Measurements from ENCODE around the gene KDM2A.

The KDM2A gene

DNA sequence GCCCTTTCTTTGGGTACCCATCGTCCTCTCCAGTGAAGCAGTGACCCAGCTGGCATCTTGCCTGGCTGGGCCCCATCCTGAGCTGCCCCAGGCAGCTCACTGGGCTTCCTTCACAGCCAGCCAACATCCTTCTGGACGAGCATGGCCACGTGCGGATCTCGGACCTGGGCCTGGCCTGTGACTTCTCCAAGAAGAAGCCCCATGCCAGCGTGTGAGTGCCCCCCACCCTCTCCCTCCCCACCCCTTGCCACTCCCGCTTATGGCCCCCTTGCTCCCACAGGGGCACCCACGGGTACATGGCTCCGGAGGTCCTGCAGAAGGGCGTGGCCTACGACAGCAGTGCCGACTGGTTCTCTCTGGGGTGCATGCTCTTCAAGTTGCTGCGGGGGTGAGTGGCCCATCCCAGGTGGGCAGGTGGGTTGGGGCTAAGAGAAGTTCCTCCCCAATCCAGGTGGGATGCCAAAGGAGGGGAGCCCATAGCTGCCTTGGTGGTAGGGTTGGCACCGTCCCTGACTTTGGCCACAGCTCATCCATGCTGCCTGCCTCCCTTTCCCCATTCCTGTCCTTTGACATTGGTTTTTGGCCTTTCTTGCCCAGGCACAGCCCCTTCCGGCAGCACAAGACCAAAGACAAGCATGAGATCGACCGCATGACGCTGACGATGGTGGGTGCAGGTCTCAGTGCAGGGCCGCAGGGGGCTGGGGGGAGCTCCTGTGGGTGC, 163.3 kb downstream of the KDM2A start:
- peaks cover 97% of the 10 kb centered on the region for H3K4me1 ChIP-seq
- peak overlapping the region; percentile 100 for H3K27ac ChIP-seq
- peak overlapping the region; percentile 31; the same call in 1 of the 2 replicates for H3K4me3 ChIP-seq
- TF ChIP-seq Cebpa-rat (IDR thresholded peaks at IDR 0.05) = no peak
- H4K20me1 ChIP-seq = no peaks in the 10 kb centered on the region
- H3K36me3 ChIP-seq = peaks cover 97% of the 10 kb centered on the region
- peak overlapping the region; percentile 100 for H3K9ac ChIP-seq
- no peaks in the 10 kb centered on the region for H3K27me3 ChIP-seq
- peak overlapping the region; percentile 99 for H3K4me2 ChIP-seq
- no peaks in the 10 kb centered on the region for H3K9me3 ChIP-seq

GRCh38 chr11:67282876-67283371, 163.9 kb downstream of the KDM2A start:
- H3K9me3 ChIP-seq = no peaks in the 10 kb centered on the region
- H3K27me3 ChIP-seq = no peaks in the 10 kb centered on the region
- H3K27ac ChIP-seq = peak overlapping the region; percentile 100
- H3K4me2 ChIP-seq = peak overlapping the region; percentile 99
- peak overlapping the region; percentile 31; the same call in 1 of the 2 replicates for H3K4me3 ChIP-seq
- peaks cover 96% of the 10 kb centered on the region for H3K36me3 ChIP-seq
- TF ChIP-seq Cebpa-rat (IDR thresholded peaks at IDR 0.05) = no peak
- peak overlapping the region; percentile 100 for H3K9ac ChIP-seq
- no peaks in the 10 kb centered on the region for H4K20me1 ChIP-seq
- peaks cover 100% of the 10 kb centered on the region for H3K4me1 ChIP-seq

- Histone ChIP-seq H3K4me1 (peaks cover 97% of the 10 kb centered on the region), H3K27ac (peak overlapping the region; percentile 100), H3K9ac (peak overlapping the region; percentile 100), H3K4me3 (peak overlapping the region; percentile 31; the same call in 1 of the 2 replicates), H3K4me2 (peak overlapping the region; percentile 99), H3K36me3 (peaks cover 90% of the 10 kb centered on the region), H3K27me3 (no peaks in the 10 kb centered on the region), H4K20me1 (no peaks in the 10 kb centered on the region), H3K9me3 (no peaks in the 10 kb centered on the region)
- TF ChIP-seq Cebpa-rat (IDR thresholded peaks at IDR 0.05) = no peak
These were observed 164.5 kb downstream of the KDM2A start for GRCh38 chr11:67283481-67283963.

- Histone ChIP-seq H3K9ac (peak overlapping the region; percentile 100), H3K36me3 (peaks cover 75% of the 10 kb centered on the region), H3K4me2 (peak overlapping the region; percentile 99), H3K4me1 (peaks cover 86% of the 10 kb centered on the region), H3K9me3 (no peaks in the 10 kb centered on the region), H4K20me1 (peaks cover 3% of the 10 kb centered on the region; the same call in 1 of the 2 replicates), H3K27ac (peak overlapping the region; percentile 100), H3K27me3 (no peaks in the 10 kb centered on the region), H3K4me3 (peak overlapping the region; percentile 51)
- no peak for TF ChIP-seq Cebpa-rat (IDR thresholded peaks at IDR 0.05)
These were observed 165.9 kb downstream of the KDM2A start for GRCh38 chr11:67284811-67285540.

DNA sequence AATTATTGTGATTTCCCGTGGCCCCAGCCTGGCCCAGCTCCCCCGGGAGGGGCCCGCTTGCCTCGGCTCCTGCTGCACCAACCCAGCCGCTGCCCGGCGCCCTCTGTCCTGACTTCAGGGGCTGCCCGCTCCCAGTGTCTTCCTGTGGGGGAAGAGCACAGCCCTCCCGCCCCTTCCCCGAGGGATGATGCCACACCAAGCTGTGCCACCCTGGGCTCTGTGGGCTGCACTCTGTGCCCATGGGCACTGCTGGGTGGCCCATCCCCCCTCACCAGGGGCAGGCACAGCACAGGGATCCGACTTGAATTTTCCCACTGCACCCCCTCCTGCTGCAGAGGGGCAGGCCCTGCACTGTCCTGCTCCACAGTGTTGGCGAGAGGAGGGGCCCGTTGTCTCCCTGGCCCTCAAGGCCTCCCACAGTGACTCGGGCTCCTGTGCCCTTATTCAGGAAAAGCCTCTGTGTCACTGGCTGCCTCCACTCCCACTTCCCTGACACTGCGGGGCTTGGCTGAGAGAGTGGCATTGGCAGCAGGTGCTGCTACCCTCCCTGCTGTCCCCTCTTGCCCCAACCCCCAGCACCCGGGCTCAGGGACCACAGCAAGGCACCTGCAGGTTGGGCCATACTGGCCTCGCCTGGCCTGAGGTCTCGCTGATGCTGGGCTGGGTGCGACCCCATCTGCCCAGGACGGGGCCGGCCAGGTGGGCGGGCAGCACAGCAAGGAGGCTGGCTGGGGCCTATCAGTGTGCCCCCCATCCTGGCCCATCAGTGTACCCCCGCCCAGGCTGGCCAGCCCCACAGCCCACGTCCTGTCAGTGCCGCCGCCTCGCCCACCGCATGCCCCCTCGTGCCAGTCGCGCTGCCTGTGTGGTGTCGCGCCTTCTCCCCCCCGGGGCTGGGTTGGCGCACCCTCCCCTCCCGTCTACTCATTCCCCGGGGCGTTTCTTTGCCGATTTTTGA, 166.8 kb downstream of the KDM2A start:
- H3K36me3 ChIP-seq = peaks cover 75% of the 10 kb centered on the region
- peaks cover 11% of the 10 kb centered on the region; the same call in 1 of the 2 replicates for H4K20me1 ChIP-seq
- peak overlapping the region; percentile 99 for H3K4me2 ChIP-seq
- H3K9ac ChIP-seq = peak overlapping the region; percentile 100
- no peak for TF ChIP-seq Cebpa-rat (IDR thresholded peaks at IDR 0.05)
- peak overlapping the region; percentile 51 for H3K4me3 ChIP-seq
- no peaks in the 10 kb centered on the region for H3K27me3 ChIP-seq
- H3K27ac ChIP-seq = peak overlapping the region; percentile 100
- H3K4me1 ChIP-seq = peaks cover 86% of the 10 kb centered on the region
- H3K9me3 ChIP-seq = no peaks in the 10 kb centered on the region

GRCh38 chr11:67286621-67287333, 167.7 kb downstream of the KDM2A start:
- Histone ChIP-seq H4K20me1 (peaks cover 21% of the 10 kb centered on the region; the same call in 1 of the 2 replicates), H3K4me2 (peak overlapping the region; percentile 99), H3K9me3 (no peaks in the 10 kb centered on the region), H3K27ac (peak overlapping the region; percentile 100), H3K4me1 (peaks cover 86% of the 10 kb centered on the region), H3K27me3 (no peaks in the 10 kb centered on the region), H3K36me3 (peaks cover 75% of the 10 kb centered on the region), H3K9ac (peak overlapping the region; percentile 100), H3K4me3 (peak overlapping the region; percentile 51)
- no peak for TF ChIP-seq Cebpa-rat (IDR thresholded peaks at IDR 0.05)

- H3K27ac ChIP-seq = peak overlapping the region; percentile 100
- no peaks in the 10 kb centered on the region for H3K9me3 ChIP-seq
- H3K36me3 ChIP-seq = peaks cover 74% of the 10 kb centered on the region
- peak overlapping the region; percentile 99 for H3K4me2 ChIP-seq
- peaks cover 27% of the 10 kb centered on the region; the same call in 1 of the 2 replicates for H4K20me1 ChIP-seq
- H3K4me1 ChIP-seq = peaks cover 86% of the 10 kb centered on the region
- no peak for TF ChIP-seq Cebpa-rat (IDR thresholded peaks at IDR 0.05)
- peak overlapping the region; percentile 100 for H3K9ac ChIP-seq
- H3K27me3 ChIP-seq = no peaks in the 10 kb centered on the region
- peak overlapping the region; percentile 81 for H3K4me3 ChIP-seq
These were observed 168.5 kb downstream of the KDM2A start for GRCh38 chr11:67287355-67288197.

GRCh38 chr11:67288198-67288451, 169.1 kb downstream of the KDM2A start:
- Histone ChIP-seq H3K4me1 (peaks cover 86% of the 10 kb centered on the region), H3K4me2 (peak overlapping the region; percentile 99), H3K9me3 (no peaks in the 10 kb centered on the region; the same call in 1 of the 2 replicates), H3K27me3 (no peaks in the 10 kb centered on the region), H3K36me3 (peaks cover 73% of the 10 kb centered on the region), H3K9ac (peak overlapping the region; percentile 100), H3K4me3 (peak overlapping the region; percentile 81), H3K27ac (peak overlapping the region; percentile 100), H4K20me1 (peaks cover 27% of the 10 kb centered on the region; the same call in 1 of the 2 replicates)
- no peak for TF ChIP-seq Cebpa-rat (IDR thresholded peaks at IDR 0.05)
